Transverse colon (tissue), 4 donors: Measurements from ENCODE around the gene TP53I11. TPM values are rescaled to one million over a fixed set of nuclear protein-coding genes. Genes with fewer than 3 reads are reported as not detected.

Source experiments
- DNase-seq: peaks from one replicate; pipeline ENCODE4 v3.0.0-alpha.2; 2019
- H3K27ac ChIP-seq, 4 donors: fragments of 200-600 bp; sonication (generic); 2 replicates each; pipeline ENCODE4 v1.5.1; 2016 to 2018; ENCODE audit warnings: inconsistent platforms in 4 of 4
- H3K27me3 ChIP-seq: fragments of 200-600 bp; sonication (generic); 2 replicates; pipeline ENCODE4 v1.5.1; 2017; ENCODE audit warnings: inconsistent platforms
- H3K36me3 ChIP-seq, 4 donors: fragments of 200-600 bp; sonication (generic); 2 replicates each; pipeline ENCODE4 v1.5.1; 2017 to 2019; ENCODE audit warnings: inconsistent platforms in 4 of 4
- H3K4me1 ChIP-seq, 4 donors: fragments of 200-600 bp; sonication (generic); 2 replicates each; pipeline ENCODE4 v1.5.1; 2017 to 2020; ENCODE audit warnings: inconsistent platforms in 4 of 4
- H3K4me3 ChIP-seq, 4 donors: fragments of 200-600 bp; sonication (generic); 1 replicate in 1 of 4; 2 replicates in 3 of 4; pipeline versions ENCODE4 v1.5.1 to v1.6.1; 2017 to 2019; ENCODE audit warnings: inconsistent platforms in 4 of 4
- H3K9me3 ChIP-seq, 2 donors: fragments of 200-600 bp; sonication (generic); 2 replicates each; pipeline ENCODE4 v1.5.1; 2017 to 2019; ENCODE audit warnings: inconsistent platforms in 2 of 2
- EP300 ChIP-seq: sonication (generic); formaldehyde crosslinking; IDR thresholded peaks from one replicate; pipeline ENCODE4 v1.6.1; 2017; ENCODE audit warnings: antibody characterized with exemption, low read depth
- POLR2A ChIP-seq: fragments of 450-650 bp; IDR thresholded peaks from one replicate; pipeline ENCODE4 v1.6.1; 2016; ENCODE audit warnings: antibody characterized with exemption, mild to moderate bottlenecking, moderate library complexity
- POLR2AphosphoS5 ChIP-seq, 3 donors: sonication (generic); formaldehyde crosslinking; IDR thresholded peaks; one replicate each; pipeline ENCODE4 v1.6.1; 2016; ENCODE audit warnings: antibody characterized with exemption in 3 of 3
- WGBS, 2 donors: methylation state at CpG; one replicate each; pipeline ENCODE4 v1.1.5; 2018; ENCODE audit warnings: low coverage in 1 of 2; 5-methylcytosine and 5-hydroxymethylcytosine counted together
- in situ Hi-C, 4 donors: fragments of 200-750 bp; cut with MboI; loops; one replicate each; pipeline versions ENCODE4 v1.15.0 to v1.15.1; 2017; ENCODE audit warnings: low sequenced_read_pairs in 3 of 4, low pct_ligation_motif_present in 1 of 4, low pct_unique_long_range_greater_than_20kb in 1 of 4
- intact Hi-C: fragments of 100-400 bp; cut with DNase I; formaldehyde crosslinking; loops from one replicate; pipeline ENCODE4 v1.15.1; 2023; ENCODE audit warnings: low total_unique reads
- total RNA-seq, 4 donors: library from RNA; depleted of rRNA; stranded (reverse); fragments of >200 nt; gene quantifications; one replicate each; pipeline ENCODE4 v1.1.0, GENCODE V29; 2016
- TF ChIP-seq, protein P1 (sequence below), 5 experiments: fragments of 200-600 bp in 3 of 5; fragments of 450-650 bp in 2 of 5; sonication (generic) in 3 of 5; IDR thresholded peaks; 1 replicate in 2 of 5; 2 replicates in 3 of 5; pipeline ENCODE4 v1.5.1; 2016 to 2017; ENCODE audit warnings: antibody characterized with exemption in 5 of 5, inconsistent platforms in 3 of 5, mild to moderate bottlenecking in 2 of 5, moderate library complexity in 1 of 5

TP53I11 gene
- total RNA-seq, 4 donors from 2014 or later = 41.5 to 90.0 (median 56.4) TPM

DNA sequence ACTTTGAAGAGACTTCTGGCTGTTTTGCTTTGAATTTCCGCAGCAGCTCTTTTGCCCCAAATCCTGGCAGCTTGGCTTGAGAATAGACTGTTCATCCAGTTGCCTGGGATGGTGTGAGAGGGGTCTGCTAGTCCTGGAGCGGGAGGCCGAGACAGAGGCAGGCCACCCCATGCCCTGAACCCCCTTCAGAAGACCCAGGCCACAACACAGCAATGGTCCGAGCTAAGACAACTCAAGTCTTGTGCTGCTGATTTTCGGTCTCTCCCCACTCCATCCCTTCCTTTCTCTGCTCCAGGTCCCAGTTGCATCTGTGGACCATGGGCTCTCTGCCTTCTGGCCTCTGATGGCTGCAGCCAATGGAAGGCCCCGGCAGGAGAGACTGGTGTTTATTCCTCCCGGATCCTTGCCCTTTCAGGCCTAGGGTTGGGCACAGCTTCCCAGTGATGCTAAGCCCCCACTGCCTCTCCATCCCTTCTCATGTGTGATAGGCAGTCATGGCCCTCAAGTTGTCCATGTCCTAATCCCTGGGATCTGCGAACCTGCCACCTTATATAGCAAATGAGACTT is 31.9 kb upstream of the TP53I11 start:
- Histone ChIP-seq H3K4me3 (no peak overlapping the region), H3K27ac (no peak overlapping the region), H3K27me3 (no peaks in the 10 kb centered on the region), H3K9me3 (no peaks in the 10 kb centered on the region), H3K4me1 (peaks cover 5 to 35% (median 30%) of the 10 kb centered on the region in 4 donors), H3K36me3 (no peaks in the 10 kb centered on the region)
- WGBS, 2 donors = 94 to 97% methylated on average over 3 to 8 of the region's 8 CpGs
- intact Hi-C loops (no loop called here), in situ Hi-C loops (no loop called here)
- TF ChIP-seq, protein P1, sequence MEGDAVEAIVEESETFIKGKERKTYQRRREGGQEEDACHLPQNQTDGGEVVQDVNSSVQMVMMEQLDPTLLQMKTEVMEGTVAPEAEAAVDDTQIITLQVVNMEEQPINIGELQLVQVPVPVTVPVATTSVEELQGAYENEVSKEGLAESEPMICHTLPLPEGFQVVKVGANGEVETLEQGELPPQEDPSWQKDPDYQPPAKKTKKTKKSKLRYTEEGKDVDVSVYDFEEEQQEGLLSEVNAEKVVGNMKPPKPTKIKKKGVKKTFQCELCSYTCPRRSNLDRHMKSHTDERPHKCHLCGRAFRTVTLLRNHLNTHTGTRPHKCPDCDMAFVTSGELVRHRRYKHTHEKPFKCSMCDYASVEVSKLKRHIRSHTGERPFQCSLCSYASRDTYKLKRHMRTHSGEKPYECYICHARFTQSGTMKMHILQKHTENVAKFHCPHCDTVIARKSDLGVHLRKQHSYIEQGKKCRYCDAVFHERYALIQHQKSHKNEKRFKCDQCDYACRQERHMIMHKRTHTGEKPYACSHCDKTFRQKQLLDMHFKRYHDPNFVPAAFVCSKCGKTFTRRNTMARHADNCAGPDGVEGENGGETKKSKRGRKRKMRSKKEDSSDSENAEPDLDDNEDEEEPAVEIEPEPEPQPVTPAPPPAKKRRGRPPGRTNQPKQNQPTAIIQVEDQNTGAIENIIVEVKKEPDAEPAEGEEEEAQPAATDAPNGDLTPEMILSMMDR (IDR thresholded peaks at IDR 0.05) = no peak
- no peak for TF ChIP-seq EP300
- no peak for TF ChIP-seq POLR2AphosphoS5 (IDR thresholded peaks at IDR 0.05)
- TF ChIP-seq POLR2A = no peak
- no peak for DNase-seq

DNA sequence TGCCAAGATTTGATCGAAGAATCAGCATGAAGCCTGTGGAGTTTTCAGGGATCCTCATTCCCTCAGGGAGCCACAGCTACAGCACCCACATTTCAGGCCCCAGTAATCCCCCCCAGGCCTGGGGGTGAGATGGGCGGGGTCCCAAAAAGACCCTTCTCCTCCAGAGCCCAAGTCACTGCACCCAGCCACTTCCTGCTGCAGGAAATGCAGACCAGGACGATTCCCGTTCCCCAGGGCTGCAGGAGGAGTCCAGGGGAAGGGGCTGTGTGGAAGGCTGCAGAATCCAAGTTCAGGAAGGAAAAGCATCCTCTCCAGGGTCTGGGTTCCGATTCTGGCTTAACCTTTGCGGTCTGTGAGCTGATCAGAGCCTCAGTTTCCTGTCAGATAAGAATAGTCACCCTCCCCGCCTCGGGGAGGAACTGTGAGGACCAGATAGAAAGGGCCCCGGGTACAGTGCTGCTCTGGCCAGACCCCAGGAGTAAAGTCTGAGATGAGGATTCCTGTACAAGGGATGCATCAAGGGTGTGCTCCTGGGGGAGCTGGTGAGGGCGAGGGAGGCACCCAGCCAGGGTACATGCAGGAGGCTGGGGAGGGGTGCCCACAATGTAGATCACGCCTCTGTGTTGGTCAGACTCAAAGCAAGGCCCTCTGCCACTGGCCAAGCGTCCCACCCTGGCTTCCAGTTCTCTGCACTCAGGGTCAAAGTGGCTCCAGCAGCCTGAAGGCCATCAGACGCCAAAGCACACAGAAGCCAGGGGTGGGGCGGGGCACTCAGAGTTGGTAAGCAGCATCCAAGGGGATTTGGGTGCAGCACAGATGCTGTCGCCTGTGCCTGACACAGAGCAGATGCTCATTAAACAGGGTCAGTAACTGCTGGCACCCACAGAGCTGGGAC is 30.1 kb upstream of the TP53I11 start:
- Histone ChIP-seq H3K27ac (peak overlapping the region; percentile 86 to 92 (median 88)), H3K4me1 (peaks cover 5 to 50% (median 43%) of the 10 kb centered on the region in 4 donors), H3K4me3 (no peak overlapping the region), H3K9me3 (no peaks in the 10 kb centered on the region), H3K27me3 (no peaks in the 10 kb centered on the region), H3K36me3 (no peaks in the 10 kb centered on the region)
- TF ChIP-seq, protein P1 (IDR thresholded peaks at IDR 0.05) = no peak
- TF ChIP-seq EP300 (no peak), POLR2A (no peak), POLR2AphosphoS5 (IDR thresholded peaks at IDR 0.05) (no peak)
- in situ Hi-C loops (no loop called here), intact Hi-C loops (no loop called here)
- peak; percentile 40 for DNase-seq
- 60 to 61% methylated on average over 1 to 15 of the region's 15 CpGs for WGBS, 2 donors

DNA sequence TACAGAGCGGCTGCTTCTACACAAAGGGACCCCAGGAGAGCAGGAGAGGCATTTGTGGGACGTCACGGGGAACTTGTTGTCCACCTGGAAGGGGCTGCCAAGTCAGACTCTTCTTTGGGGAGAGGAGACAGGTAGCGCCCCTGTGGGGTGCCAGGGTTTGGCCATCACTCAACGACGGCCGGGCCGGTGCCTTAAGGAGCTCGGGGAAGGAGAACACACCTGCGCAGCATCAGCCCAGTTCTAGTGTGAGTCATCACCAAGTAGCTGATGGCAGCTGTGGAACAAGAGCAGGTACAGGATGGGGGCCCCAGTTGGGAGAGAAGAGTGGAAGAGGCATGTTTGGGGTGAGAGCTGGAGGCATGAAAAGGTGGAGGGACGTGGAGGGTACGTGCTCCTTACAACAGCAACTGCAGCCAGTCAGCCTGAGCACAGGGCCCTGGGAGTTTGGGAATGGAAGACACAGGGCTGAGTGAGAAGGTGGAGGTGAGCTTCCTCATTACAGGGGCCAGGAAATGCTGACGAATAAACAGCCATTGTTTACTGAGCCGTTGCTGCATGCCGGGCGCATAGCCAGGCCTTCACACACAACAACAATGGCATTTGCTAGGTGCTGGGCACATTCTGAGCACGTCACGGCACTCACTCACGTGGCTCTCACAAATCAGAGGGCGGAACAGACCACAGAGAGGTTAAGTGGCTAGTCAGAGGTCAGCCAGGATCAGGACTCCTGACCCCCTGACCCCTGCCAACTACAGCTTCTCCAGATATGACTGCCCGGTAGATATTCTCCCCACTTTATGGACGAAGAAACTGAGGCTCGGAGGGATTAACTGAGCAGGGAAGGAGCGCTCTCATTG is 29.1 kb upstream of the TP53I11 start:
- 60% methylated on average over 2 to 24 of the region's 24 CpGs for WGBS, 2 donors
- intact Hi-C loops (no loop called here), in situ Hi-C loops (no loop called here)
- H3K27me3 ChIP-seq = no peaks in the 10 kb centered on the region
- DNase-seq = peak; percentile 85
- no peaks in the 10 kb centered on the region for H3K9me3 ChIP-seq
- TF ChIP-seq EP300 (no peak), POLR2AphosphoS5 (IDR thresholded peaks at IDR 0.05) (peak; percentile 27 to 45 (median 44)), POLR2A (peak; percentile 44)
- peak overlapping the region in 2 of 4 donors; percentile 21 to 23 for H3K4me3 ChIP-seq
- peak overlapping the region; percentile 86 to 92 (median 88) for H3K27ac ChIP-seq
- H3K36me3 ChIP-seq = no peaks in the 10 kb centered on the region
- peaks cover 5 to 50% (median 43%) of the 10 kb centered on the region in 4 donors for H3K4me1 ChIP-seq

DNA sequence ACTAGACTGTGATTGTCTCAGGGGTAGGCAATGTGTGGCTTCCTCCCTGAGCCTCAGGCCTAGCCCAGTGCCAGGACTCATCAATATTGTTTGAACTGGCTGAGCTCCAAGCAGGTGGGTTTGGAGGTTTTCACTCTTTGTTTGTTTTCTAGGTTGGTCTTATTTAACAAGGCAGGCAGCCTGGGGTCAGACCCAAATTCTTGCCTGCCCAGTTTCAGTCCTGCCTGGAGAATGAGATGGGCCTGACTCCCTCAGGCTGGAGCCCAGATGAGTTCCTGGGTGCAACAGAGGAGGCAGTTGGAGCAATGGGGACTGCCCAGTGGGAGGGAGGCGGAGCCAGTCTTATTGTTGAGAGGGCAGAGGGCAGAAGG is 28.3 kb upstream of the TP53I11 start:
- DNase-seq = peak; percentile 84
- TF ChIP-seq POLR2A (peak; percentile 62), POLR2AphosphoS5 (IDR thresholded peaks at IDR 0.05) (peak in 2 of 3 donors; percentile 55 to 70)
- TF ChIP-seq, protein P1 (IDR thresholded peaks at IDR 0.05) = no peak
- H3K27me3 ChIP-seq = no peaks in the 10 kb centered on the region
- no peaks in the 10 kb centered on the region for H3K36me3 ChIP-seq
- WGBS, 2 donors = 88% methylated on average over 1 of the region's 1 CpG; no CpG with 5 or more reads in 1 of the 2 donors
- in situ Hi-C loops = no loop called here
- H3K9me3 ChIP-seq = no peaks in the 10 kb centered on the region
- H3K27ac ChIP-seq = peak overlapping the region; percentile 86 to 92 (median 88)
- H3K4me1 ChIP-seq = peaks cover 5 to 50% (median 43%) of the 10 kb centered on the region in 4 donors
- H3K4me3 ChIP-seq = peak overlapping the region in 1 of 4 donors; percentile 23
- intact Hi-C loops = no loop called here
